ENCODE data around the gene LCN15.

The LCN15 gene

GRCh38 chr9:136717399-136717798 is 46.9 kb downstream of the LCN15 start:
- no peak overlapping the region for H3K4me3 ChIP-seq (ENCODE audit: insufficient read depth, low read length, poor library complexity, severe bottlenecking)
- no peaks in the 10 kb centered on the region for H3K36me3 ChIP-seq (ENCODE audit: low read length)
- no peak overlapping the region for H3K4me2 ChIP-seq (ENCODE audit: low read depth, low read length, poor library complexity, severe bottlenecking)
- no peaks in the 10 kb centered on the region for H3K9me3 ChIP-seq (ENCODE audit: insufficient read depth, low read length)
- no peaks in the 10 kb centered on the region for H3K9me2 ChIP-seq (replicated peaks; ENCODE audit: insufficient read depth, low read length)
- no peak for TF ChIP-seq CTCF (IDR thresholded peaks at IDR 0.05; ENCODE audit: insufficient read depth, low read length, poor library complexity, severe bottlenecking)
- TF ChIP-seq EZH2phosphoT487 (conservative IDR thresholded peaks at IDR 0.05; ENCODE audit: low read length), result no peak
- no peak overlapping the region for H3K9ac ChIP-seq (ENCODE audit: low read length)
- no peaks in the 10 kb centered on the region for H3K27me3 ChIP-seq (ENCODE audit: low read length)
- H2AFZ ChIP-seq (ENCODE audit: low read depth, low read length, severe bottlenecking), result no peak overlapping the region
- peaks cover 6% of the 10 kb centered on the region; the same call in 1 of the 2 replicates for H3F3A ChIP-seq (ENCODE audit: insufficient read depth)
- no peaks in the 10 kb centered on the region for H3K79me2 ChIP-seq (ENCODE audit: insufficient read depth, low read length)
- no peak overlapping the region for H3K27ac ChIP-seq (ENCODE audit: low read depth, low read length)
- no peaks in the 10 kb centered on the region for H4K20me1 ChIP-seq (ENCODE audit: low read depth, low read length)

GRCh38 chr9:136714893-136715274 is 49.4 kb downstream of the LCN15 start:
- no peaks in the 10 kb centered on the region for H3K9me3 ChIP-seq (ENCODE audit: insufficient read depth, low read length)
- TF ChIP-seq EZH2phosphoT487 (conservative IDR thresholded peaks at IDR 0.05; ENCODE audit: low read length), result no peak
- TF ChIP-seq CTCF (IDR thresholded peaks at IDR 0.05; ENCODE audit: insufficient read depth, low read length, poor library complexity, severe bottlenecking), result no peak
- no peaks in the 10 kb centered on the region for H3K9me2 ChIP-seq (replicated peaks; ENCODE audit: insufficient read depth, low read length)
- no peak overlapping the region for H3K27ac ChIP-seq (ENCODE audit: low read depth, low read length)
- no peaks in the 10 kb centered on the region for H3F3A ChIP-seq (ENCODE audit: insufficient read depth)
- H3K36me3 ChIP-seq (ENCODE audit: low read length), result no peaks in the 10 kb centered on the region
- H3K27me3 ChIP-seq (ENCODE audit: low read length), result no peaks in the 10 kb centered on the region
- H4K20me1 ChIP-seq (ENCODE audit: low read depth, low read length), result no peaks in the 10 kb centered on the region
- H3K4me3 ChIP-seq (ENCODE audit: insufficient read depth, low read length, poor library complexity, severe bottlenecking), result no peak overlapping the region
- no peak overlapping the region for H3K9ac ChIP-seq (ENCODE audit: low read length)
- no peak overlapping the region for H2AFZ ChIP-seq (ENCODE audit: low read depth, low read length, severe bottlenecking)
- H3K79me2 ChIP-seq (ENCODE audit: insufficient read depth, low read length), result no peaks in the 10 kb centered on the region
- H3K4me2 ChIP-seq (ENCODE audit: low read depth, low read length, poor library complexity, severe bottlenecking), result no peak overlapping the region

GRCh38 chr9:136714096-136714892 is 50.0 kb downstream of the LCN15 start:
- no peak for TF ChIP-seq EZH2phosphoT487 (conservative IDR thresholded peaks at IDR 0.05; ENCODE audit: low read length)
- no peak for TF ChIP-seq CTCF (IDR thresholded peaks at IDR 0.05; ENCODE audit: insufficient read depth, low read length, poor library complexity, severe bottlenecking)
- H3K27me3 ChIP-seq (ENCODE audit: low read length), result no peaks in the 10 kb centered on the region
- no peaks in the 10 kb centered on the region for H3K36me3 ChIP-seq (ENCODE audit: low read length)
- H3K4me3 ChIP-seq (ENCODE audit: insufficient read depth, low read length, poor library complexity, severe bottlenecking), result no peak overlapping the region
- no peak overlapping the region for H3K9ac ChIP-seq (ENCODE audit: low read length)
- no peaks in the 10 kb centered on the region for H3K9me2 ChIP-seq (replicated peaks; ENCODE audit: insufficient read depth, low read length)
- no peaks in the 10 kb centered on the region for H3K79me2 ChIP-seq (ENCODE audit: insufficient read depth, low read length)
- no peak overlapping the region for H3K27ac ChIP-seq (ENCODE audit: low read depth, low read length)
- H2AFZ ChIP-seq (ENCODE audit: low read depth, low read length, severe bottlenecking), result no peak overlapping the region
- no peak overlapping the region for H3K4me2 ChIP-seq (ENCODE audit: low read depth, low read length, poor library complexity, severe bottlenecking)
- H3F3A ChIP-seq (ENCODE audit: insufficient read depth), result no peaks in the 10 kb centered on the region
- no peaks in the 10 kb centered on the region for H4K20me1 ChIP-seq (ENCODE audit: low read depth, low read length)
- H3K9me3 ChIP-seq (ENCODE audit: insufficient read depth, low read length), result no peaks in the 10 kb centered on the region
